NCI-H2029 (cell line): ENCODE data around the gene PRKRA.
A peak's percentile ranks its signal among the peaks of the same experiment; 100 is the strongest.
"Not testable (repeated sequence)": the region's sequence is repeated elsewhere in the genome, so short reads cannot be mapped to it uniquely, and the experiment has no call there.

Experiments used
- DNase-seq: peaks from one replicate; lab custom pipeline; 2025; lab: John Stamatoyannopoulos, UW

PRKRA gene

GRCh38 chr2:178457390-178457886 lies 6.5 kb upstream of the PRKRA start:
- no peak for DNase-seq

- no peak for DNase-seq
These were observed 5.0 kb upstream of the PRKRA start for GRCh38 chr2:178455947-178456346.

GRCh38 chr2:178452870-178453269 lies 1.9 kb upstream of the PRKRA start:
- DNase-seq, result no peak

DNA sequence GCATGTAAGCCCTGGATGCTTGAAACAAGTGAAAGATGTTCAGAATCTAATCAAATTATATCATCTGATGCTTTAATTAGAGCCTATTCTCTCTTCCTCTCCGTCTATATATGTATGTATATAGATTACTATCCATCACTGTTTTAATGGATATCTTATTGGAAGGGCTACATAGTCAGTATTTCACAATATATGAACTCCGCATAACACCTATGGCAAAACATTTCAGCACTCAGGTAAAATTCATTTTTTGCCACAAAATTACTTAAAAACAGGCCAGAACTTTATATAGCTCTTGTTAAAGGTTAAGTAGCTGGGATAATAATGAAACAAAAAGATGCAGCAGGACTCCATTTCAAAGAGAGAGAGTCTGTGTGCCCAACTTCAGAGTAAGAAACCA lies 1.4 kb upstream of the PRKRA start:
- DNase-seq, result no peak

- DNase-seq, result peak; percentile 79
These were observed 526 bp downstream of the PRKRA start for GRCh38 chr2:178450524-178450773.

DNA sequence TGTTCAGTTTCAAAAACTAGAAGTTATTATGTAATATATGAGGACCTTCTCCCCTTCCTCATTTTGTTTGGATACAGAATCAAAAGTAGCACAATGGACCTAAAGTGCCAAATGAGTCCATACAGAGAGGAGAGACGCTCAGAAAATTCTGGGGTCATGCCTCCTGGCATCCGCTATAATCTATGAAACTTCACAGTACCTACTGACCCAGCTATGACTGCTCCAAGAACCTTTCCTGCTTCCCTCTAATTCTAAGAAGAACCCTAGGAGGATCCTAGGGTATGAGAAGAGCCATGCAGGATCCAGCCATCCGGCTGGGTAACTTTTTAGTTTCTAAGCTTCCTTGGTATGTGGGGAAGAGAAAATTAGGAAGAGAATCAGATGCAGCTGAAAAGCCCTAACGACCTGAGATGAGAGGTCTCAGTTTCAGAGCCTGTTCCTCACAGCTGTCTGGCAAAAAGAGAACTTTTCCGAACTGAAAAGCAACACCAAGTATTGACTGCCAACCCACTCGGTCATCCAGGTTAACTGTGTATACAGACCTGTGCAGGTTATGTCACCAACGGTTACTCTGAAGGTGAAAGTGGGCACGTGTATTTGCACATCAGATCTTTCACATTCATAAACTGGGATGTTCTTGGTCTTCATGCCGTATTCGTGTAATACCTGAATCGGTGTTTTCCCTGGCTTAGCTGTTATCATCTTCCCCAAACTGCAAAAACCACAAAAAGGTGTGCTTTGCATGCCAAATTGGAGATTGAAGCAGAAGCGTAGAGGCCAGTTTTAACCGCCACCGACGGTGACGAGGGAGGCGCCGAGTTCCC lies 1.1 kb downstream of the PRKRA start:
- DNase-seq, result peak; percentile 69

DNA sequence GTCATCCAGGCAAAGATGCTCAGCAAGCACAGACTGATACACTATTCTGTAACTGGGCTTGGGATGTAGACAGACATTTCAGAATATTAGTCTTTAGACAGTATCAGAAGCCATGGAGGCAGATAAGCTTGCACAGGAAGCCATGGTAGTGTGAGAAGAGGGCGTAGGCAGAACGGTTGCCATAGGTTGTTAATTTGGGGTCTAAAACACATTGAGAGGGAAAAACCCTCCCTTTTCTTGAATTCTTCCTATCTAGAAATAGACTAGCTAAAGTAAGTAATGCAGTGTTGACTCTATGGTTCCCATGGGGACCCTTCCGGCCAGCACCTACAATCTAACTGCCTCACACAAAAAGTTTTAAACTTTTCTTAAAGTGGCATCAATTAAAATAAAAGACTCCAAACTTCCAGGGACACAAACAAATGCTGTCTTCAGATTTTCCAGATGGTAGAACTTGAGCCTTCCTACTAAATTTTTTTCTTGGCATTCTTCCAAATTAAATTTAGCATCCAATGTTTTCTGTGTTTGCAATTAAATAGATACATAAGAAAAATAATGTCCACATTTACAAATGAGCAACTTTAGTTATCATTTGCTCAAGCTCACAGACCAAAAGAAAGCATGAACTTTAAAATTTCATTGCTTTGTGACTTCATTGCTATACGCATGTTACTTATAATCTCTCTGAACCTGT lies 1.9 kb downstream of the PRKRA start:
- no peak for DNase-seq

DNA sequence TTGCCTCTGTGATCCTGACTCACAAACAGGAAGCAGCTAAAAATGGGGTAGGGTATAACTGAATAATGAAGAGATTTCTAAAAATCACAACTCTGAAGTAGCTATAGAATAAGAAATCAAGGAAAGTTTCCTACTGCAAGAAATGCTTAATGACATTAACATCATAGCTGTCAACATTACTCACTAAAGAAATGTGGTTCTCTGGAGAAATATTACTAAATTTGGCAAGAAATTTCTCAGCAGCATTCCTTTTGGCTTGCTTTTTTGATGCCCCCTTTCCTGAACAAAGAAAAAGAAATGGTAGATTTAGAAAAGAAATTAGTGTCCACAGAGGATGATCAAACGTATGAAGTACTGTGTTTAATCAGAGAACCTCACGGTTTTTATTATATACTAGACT lies 9.5 kb downstream of the PRKRA start:
- no peak for DNase-seq

DNA sequence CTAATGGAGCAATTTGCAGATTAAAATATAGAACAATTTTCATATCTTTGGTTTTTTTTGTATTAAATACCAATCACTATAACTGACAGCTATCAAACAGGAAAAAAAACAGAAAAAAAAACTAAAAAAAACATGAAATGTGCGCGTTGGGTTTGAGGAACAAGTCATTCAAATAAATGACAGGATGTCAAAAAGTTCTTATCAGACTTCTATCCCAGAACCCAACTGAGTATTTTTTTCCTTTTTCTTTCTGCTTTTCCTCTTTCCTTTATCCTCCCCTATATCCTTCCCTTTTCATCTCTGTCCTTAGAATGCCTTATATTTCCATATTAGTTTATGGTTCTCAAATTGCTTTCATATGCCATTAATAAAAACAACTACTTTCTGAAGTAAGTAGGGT lies 14.3 kb downstream of the PRKRA start:
- no peak for DNase-seq

GRCh38 chr2:178429336-178429735 lies 21.6 kb downstream of the PRKRA start:
- DNase-seq, result no peak

GRCh38 chr2:178428396-178428806 lies 22.6 kb downstream of the PRKRA start:
- DNase-seq, result no peak

DNA sequence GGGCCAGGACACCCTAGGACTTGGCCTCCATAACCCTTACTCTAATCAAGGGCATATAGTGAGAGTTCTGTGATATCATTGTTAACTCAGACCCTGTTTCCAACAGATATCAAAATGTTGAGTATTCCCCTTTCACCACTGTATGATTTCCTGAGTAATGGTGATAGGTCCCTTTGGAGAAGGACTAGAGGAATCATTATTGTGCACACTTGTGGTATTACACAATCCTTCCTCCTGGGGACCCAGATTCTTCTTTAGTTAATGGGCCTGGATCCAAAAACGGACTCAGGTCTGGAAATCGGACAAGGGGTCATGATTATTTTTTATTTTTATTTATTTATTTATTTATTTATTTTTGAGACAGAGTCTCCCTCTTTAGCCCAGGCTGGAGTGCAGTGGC lies 23.5 kb downstream of the PRKRA start:
- DNase-seq, result no peak

DNA sequence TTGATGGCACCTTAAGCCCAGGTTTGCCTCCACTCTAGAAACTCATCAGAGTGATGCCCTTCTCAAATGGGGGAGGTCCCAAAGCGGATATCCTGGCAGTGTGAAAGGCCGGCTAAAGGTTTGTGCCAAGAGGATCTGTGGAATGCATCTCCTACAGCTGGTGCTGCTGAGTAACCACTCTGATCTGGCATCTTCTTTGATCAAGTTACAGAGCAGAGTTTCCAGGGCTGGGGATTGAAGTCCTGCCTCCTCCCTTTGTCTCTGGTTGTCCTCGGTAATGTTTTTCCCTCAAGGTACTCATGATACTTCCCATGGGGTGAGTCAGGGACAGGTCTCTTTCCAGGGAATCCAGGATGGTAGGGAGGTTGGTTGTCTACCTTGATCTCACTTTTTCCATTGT lies 24.6 kb downstream of the PRKRA start:
- no peak for DNase-seq

DNA sequence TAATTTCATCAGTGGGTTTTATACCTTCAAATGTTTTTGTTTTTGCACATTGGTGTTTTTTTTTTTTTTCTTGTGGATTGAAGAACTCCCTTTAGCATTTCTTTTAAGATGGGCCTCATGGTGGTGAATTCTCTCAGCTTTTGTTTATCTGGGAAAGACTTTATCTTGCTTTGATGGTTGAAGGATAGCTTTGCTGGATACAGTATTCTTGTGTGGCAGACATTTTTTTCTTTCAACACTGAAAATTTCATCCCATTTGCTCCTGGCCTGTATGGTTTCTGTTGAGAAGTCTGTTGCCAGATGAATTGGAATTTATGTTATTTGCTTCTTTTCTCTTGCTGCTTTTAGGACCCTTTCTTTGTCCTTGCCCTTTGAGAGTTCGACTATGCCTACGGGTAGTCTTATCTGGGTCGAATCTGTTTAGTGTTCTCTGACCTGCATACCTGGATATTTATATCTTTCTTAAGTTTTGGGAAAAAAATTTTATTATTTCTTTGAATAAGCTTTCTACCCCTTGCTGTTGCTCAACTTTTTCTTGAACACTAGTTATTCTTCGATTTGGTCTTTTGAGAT lies 25.6 kb downstream of the PRKRA start:
- DNase-seq, result no peak

DNA sequence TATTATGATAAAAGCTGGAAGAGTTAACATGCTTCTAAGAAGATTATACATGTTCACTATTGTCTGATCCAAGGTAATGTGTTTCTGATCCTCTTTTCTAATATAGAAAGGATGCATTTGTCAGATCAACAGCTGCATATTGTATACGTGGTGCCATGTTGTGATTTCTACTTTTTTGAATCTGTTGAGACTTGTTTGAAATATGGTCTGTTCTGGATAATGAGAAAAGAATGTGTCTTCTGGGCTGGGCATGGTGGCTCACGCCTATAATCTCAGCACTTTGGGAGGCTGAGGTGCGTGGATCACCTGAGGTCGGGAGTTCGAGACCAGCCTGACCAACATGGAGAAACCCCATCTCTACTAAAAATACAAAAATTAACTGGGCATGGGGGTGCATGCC lies 27.2 kb downstream of the PRKRA start:
- not testable (repeated sequence) for DNase-seq

GRCh38 chr2:178422097-178422496 lies 28.9 kb downstream of the PRKRA start:
- DNase-seq, result no peak

DNA sequence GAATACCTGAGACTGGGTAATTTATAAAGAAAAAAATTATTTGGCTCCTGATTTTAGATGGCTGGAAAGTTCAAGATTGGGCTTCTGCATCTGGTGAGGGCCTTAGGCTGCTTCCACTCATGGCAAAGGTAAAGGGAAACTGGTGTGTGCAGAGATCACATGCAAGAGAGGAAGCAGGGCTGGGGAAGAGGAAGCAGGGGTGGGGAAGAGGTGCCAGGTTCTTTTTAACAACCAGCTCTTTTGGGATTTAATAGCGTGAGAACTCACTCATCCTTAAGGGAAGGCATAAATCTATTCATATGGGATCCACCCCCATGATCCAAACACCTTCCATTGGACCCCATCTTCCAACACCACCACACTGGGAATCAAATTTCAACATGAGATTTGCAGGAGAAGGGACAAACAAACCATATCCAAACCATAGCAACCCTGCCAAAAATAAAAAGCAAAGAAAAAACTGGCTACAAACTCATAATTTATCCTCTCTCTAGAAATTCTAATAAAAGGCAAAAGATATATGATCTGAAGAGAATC lies 30.4 kb downstream of the PRKRA start:
- DNase-seq, result no peak

GRCh38 chr2:178419123-178419522 lies 31.9 kb downstream of the PRKRA start:
- DNase-seq, result peak; percentile 23

DNA sequence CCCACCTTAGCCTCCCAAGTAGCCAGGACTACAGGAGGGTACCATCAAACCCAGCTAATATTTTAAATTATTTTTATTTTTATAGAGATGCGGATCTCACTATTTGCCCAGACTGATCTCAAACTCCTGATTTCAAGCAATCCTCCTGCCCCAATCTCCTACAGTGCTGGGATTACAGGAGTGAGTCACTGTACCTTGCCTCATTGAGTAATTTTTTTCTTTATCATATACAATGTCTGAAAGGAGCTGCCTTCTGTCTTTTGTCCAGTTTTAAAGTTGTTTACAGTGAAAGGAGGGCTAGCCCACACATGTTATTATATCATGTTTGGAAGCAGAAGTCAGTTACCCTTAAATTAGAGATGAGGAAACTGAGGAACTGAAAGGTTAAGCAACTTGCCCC lies 32.5 kb downstream of the PRKRA start:
- no peak for DNase-seq

GRCh38 chr2:178417916-178418315 lies 33.1 kb downstream of the PRKRA start:
- no peak for DNase-seq

- no peak for DNase-seq
These were observed 35.0 kb downstream of the PRKRA start for GRCh38 chr2:178415979-178416378.

DNA sequence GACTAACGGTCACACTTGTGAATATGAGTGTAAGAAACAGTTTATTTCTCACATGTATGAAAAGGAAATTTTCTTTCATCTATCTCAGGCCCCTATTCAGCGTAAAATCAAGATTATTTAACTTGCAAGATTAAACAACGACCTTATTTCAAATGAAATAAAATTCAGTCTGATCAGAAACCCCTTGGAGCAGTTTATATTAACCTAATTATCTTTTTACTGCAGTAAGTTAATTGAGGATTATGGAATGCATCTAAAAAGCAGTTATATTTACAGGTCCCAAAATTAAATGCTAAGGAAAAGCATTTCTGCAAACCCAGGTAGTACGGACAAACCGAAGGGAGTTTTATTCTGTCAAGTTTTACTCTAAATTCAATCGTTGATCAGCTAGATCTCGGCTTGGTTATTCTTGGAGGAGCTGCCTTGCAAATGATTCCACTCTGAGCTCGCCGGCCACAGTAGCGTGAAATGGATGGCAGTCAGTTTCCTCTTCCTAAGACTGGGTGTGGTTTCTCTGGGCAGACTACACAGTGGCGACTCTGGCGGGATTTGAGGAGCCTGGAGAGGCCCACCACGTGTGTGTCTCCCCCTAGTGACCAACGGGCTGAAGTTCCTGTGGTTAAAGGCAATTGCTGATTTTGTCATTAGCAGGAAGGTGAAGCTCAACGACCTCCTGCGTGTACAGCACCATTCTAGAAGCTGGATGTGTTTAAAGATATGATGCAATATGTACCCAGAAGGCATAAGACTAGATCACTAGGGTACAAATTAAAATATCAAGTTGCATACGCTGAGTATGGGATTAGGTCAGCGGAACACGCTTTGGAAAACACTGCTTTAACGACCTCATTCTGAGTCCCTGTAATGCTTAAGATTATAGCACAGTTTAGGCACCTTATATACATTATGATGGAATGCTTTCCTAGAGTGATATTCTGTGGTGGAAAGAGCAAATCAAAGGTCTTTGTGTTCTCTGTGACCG lies 36.4 kb downstream of the PRKRA start:
- DNase-seq, result peak; percentile 91
